ENCODE data around the gene HCAR3.

Gene HCAR3

DNA sequence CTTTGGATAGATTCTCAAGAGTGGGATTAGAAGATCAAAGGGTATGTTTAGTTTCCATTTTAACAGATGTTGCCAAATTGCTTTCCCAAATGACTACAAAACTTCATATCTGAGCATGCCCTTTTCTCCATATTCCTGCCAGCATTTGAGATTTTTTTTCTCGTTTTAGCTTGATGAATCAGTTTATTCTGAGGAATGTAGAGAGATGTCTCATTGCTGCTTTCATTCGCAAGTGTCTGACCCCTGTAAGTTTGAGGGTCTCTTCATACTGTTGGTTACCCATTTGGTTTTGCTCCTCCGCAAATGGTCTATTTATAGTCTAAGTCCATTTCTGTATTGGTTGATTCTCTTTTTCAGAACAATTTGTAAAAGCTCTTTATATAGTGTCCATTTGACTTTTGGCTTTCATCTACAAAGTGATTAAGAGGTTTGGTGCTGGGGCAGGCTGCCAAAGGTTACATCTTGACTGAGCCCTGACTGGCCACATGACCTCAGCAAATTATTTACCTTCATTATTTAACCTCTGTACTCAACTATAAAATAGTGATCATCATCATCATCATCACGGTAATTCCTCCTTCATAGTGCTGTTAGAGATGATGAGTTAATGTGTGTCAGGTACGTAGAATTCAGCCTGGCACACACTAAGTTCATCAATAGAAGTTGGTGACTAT lies 47.1 kb downstream of the HCAR3 start:
- DNase-seq = no peak

GRCh38 chr12:122668268-122668667 lies 48.3 kb downstream of the HCAR3 start:
- DNase-seq = no peak

- no peak for DNase-seq
These were observed 50.9 kb downstream of the HCAR3 start for GRCh38 chr12:122665759-122666158.

DNA sequence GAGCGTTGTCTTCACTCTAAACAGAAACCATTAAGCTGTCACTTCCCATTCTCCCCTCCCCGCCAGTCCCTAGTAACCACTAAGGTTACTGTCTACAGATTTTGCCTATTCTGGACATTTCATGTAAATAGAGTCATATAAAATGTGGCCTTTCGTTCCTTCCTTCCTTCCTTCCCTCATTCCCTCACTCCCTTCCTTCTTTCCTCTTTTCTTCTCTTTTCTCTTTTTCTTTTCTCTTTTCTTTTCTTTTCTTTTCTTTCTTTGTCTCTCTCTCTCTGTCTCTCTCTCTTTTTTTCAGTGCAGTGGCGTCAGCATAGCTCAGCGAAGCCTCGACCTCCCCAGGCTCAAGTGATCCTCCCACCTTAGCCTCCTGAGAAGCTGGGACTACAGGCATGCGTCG lies 51.3 kb downstream of the HCAR3 start:
- no peak for DNase-seq
